Tibial artery (tissue), 4 donors: ENCODE data around the gene CASKIN2.
A peak's percentile ranks its signal among the peaks of the same experiment; 100 is the strongest.

Experiments
- DNase-seq, 2 donors: peaks; one replicate each; pipeline ENCODE4 v3.0.0-alpha.2; 2019
- H3K27ac ChIP-seq, 2 donors: fragments of 200-600 bp; sonication (generic) in 1 of 2; 1 replicate in 1 of 2; 2 replicates in 1 of 2; pipeline ENCODE4 v1.5.1; 2018 to 2019; ENCODE audit warnings: mild to moderate bottlenecking in 1 of 2
- H3K27me3 ChIP-seq, 2 donors: fragments of 200-600 bp; sonication (generic) in 1 of 2; one replicate each; pipeline versions ENCODE4 v1.5.1 to v1.6.0; 2016 to 2019
- H3K36me3 ChIP-seq, 3 donors: fragments of 200-600 bp; sonication (generic) in 2 of 3; one replicate each; pipeline ENCODE4 v1.5.1; 2016 to 2019; ENCODE audit warnings: mild to moderate bottlenecking in 2 of 3
- H3K4me1 ChIP-seq, 4 donors: fragments of 200-600 bp; sonication (generic) in 2 of 4; 1 replicate in 3 of 4; 2 replicates in 1 of 4; pipeline ENCODE4 v1.5.1; 2016 to 2019
- H3K4me3 ChIP-seq, 2 donors: fragments of 200-600 bp; sonication (generic) in 1 of 2; 1 replicate in 1 of 2; 2 replicates in 1 of 2; pipeline ENCODE4 v1.5.1; 2018 to 2019; ENCODE audit warnings: mild to moderate bottlenecking in 2 of 2
- H3K9me3 ChIP-seq, 3 donors: fragments of 200-600 bp; sonication (generic) in 1 of 3; one replicate each; pipeline ENCODE4 v1.5.1; 2016 to 2019
- intact Hi-C: fragments of 100-400 bp; cut with DNase I; formaldehyde crosslinking; loops from one replicate; pipeline ENCODE4 v1.15.0; 2023; ENCODE audit warnings: low total_unique reads
- TF ChIP-seq, protein P1 (sequence below), 2 experiments: fragments of 200-600 bp in 1 of 2; fragments of 450-650 bp in 1 of 2; IDR thresholded peaks; one replicate each; pipeline ENCODE4 v1.5.1; 2017 to 2019; ENCODE audit warnings: antibody characterized with exemption in 2 of 2, mild to moderate bottlenecking in 1 of 2, moderate library complexity in 1 of 2

Gene CASKIN2

DNA sequence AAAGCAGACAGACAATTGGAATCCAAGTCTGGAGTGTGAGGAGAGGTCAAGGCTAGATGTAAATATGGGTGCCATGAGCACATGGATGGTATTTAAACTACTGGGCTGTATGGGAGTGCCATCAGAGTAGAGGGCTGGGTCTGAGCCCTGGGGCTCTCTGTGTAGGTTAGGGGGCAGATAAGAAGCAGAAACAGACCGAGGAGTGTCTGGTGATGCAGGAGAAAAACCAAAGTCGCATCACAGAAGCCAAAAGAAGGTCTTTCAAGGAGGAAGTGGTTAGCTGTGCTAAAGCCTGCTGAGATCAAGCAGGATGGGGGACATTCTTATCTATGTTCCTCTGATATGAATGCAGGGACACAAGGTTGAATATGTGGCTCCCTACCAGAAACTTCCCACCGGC, 2.9 kb upstream of the CASKIN2 start:
- peaks cover 0 to 38% (median 18%) of the 10 kb centered on the region in 3 donors for H3K36me3 ChIP-seq
- H3K4me3 ChIP-seq = no peak overlapping the region
- no peaks in the 10 kb centered on the region for H3K27me3 ChIP-seq
- H3K27ac ChIP-seq = no peak overlapping the region
- intact Hi-C loops = loop anchor here (5.0 to 10.0 kb wide), 2 partner anchors 196 to 1217 kb away; partner anchors contain the start of genes MFSD11 and SRSF2
- peaks cover 0 to 30% (median 30%) of the 10 kb centered on the region in 4 donors for H3K4me1 ChIP-seq
- TF ChIP-seq, protein P1, sequence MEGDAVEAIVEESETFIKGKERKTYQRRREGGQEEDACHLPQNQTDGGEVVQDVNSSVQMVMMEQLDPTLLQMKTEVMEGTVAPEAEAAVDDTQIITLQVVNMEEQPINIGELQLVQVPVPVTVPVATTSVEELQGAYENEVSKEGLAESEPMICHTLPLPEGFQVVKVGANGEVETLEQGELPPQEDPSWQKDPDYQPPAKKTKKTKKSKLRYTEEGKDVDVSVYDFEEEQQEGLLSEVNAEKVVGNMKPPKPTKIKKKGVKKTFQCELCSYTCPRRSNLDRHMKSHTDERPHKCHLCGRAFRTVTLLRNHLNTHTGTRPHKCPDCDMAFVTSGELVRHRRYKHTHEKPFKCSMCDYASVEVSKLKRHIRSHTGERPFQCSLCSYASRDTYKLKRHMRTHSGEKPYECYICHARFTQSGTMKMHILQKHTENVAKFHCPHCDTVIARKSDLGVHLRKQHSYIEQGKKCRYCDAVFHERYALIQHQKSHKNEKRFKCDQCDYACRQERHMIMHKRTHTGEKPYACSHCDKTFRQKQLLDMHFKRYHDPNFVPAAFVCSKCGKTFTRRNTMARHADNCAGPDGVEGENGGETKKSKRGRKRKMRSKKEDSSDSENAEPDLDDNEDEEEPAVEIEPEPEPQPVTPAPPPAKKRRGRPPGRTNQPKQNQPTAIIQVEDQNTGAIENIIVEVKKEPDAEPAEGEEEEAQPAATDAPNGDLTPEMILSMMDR (IDR thresholded peaks at IDR 0.05) = no peak
- DNase-seq = no peak
- H3K9me3 ChIP-seq = no peaks in the 10 kb centered on the region

DNA sequence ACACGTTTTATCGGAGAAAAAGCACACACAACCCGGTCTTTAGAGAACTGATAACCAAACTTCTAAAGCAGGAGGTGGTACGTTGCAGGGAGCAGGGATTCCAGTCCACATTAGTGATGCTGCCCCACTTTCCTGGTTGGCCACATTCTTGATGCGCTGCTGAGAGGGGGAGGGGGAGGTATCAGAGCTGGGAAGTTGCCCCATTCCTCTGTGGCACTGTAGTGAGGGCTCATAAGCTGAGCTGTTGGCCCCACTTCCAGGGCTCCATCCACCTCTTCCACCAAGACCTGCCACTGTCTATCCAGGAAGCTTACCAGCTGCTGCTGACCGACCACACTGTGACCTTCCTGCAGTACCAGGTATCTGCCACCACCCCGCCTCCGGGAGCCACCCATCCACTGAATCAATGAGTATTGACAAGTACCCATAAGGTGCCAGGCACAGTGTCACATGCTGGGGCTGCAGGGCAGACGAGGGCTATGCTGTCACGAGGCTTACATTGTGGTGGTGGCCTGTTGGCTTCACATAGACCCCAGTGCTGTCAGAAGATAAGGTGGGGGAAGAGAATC, 2.0 kb upstream of the CASKIN2 start:
- H3K36me3 ChIP-seq = peaks cover 0 to 34% (median 17%) of the 10 kb centered on the region in 3 donors
- DNase-seq = no peak
- peak overlapping the region in 1 of 2 donors; percentile 71 for H3K27ac ChIP-seq
- peaks cover 0 to 39% (median 38%) of the 10 kb centered on the region in 4 donors for H3K4me1 ChIP-seq
- H3K4me3 ChIP-seq = peak overlapping the region; percentile 83 to 97
- TF ChIP-seq, protein P1 (IDR thresholded peaks at IDR 0.05) = no peak
- no peaks in the 10 kb centered on the region for H3K9me3 ChIP-seq
- intact Hi-C loops = loop anchor here (5.0 to 10.0 kb wide), 2 partner anchors 195 to 1217 kb away; partner anchors contain the start of genes MFSD11 and SRSF2
- no peaks in the 10 kb centered on the region for H3K27me3 ChIP-seq

DNA sequence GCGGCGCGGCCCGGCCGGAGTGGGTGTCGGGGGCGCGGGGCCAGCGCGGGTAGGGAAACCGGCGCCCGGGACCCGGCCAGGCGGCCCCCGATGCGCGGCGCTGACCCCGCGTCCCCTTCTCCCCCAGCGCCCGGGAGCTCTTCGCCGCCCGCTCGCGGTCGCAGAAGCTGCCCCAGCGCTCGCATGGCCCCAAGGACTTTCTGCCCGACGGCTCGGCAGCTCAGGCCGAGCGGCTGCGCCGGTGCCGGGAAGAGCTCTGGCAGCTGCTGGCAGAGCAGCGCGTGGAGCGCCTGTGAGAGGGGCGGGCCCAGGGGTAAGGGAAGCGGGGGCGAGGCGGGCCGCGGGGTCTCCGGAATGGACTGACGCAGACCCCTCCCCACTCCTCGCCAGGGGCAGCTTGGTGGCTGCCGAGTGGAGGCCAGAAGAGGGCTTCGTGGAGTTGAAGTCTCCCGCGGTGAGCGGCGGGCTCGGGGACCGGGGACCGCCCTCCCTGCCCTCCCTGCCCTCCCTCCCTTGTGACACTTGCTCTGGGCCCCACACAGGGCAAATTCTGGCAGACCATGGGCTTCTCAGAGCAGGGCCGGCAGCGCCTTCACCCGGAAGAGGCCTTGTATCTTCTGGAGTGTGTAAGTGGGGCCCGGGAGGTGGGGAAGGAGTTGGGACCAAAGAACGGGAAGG, 1.4 kb upstream of the CASKIN2 start:
- Histone ChIP-seq H3K4me3 (peak overlapping the region; percentile 83 to 97), H3K27me3 (no peaks in the 10 kb centered on the region), H3K4me1 (peaks cover 0 to 45% (median 44%) of the 10 kb centered on the region in 4 donors), H3K9me3 (no peaks in the 10 kb centered on the region), H3K27ac (peak overlapping the region; percentile 71 to 93), H3K36me3 (peaks cover 0 to 28% (median 11%) of the 10 kb centered on the region in 3 donors)
- TF ChIP-seq, protein P1 (IDR thresholded peaks at IDR 0.05) = no peak
- no peak for DNase-seq
- intact Hi-C loops = loop anchor here (5.0 to 10.0 kb wide), 2 partner anchors 194 to 1218 kb away; partner anchors contain the start of genes MFSD11 and SRSF2

DNA sequence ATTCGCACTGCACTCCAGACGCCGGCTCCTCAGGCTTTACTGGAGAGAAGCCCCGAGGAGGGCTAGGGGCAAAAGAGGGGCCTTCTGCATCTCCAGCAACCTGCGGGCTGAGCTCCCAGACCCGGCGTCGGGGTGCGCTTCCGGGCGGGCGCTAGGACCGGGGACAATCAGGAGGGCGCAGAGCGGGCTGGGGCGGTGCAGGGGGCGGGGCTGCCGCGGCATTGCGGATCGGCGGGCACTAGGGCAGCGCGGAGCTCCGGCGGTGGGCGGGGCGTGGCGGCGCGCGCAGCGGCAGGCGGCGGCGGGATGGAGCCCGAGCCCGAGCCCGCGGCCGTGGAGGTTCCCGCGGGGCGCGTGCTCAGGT, 900 bp upstream of the CASKIN2 start, which contains the start of gene TSEN54:
TSS of gene TSEN54 (plus strand) at position 274 of the 364 bp plus-strand sequence. CDS start at position 307, 33 bp downstream.
- H3K4me1 ChIP-seq = peaks cover 0 to 50% (median 50%) of the 10 kb centered on the region in 4 donors
- intact Hi-C loops = loop anchor here (5.0 to 10.0 kb wide), 2 partner anchors 194 to 1219 kb away; partner anchors contain the start of genes MFSD11 and SRSF2
- TF ChIP-seq, protein P1 (IDR thresholded peaks at IDR 0.05) = no peak
- no peaks in the 10 kb centered on the region for H3K9me3 ChIP-seq
- H3K36me3 ChIP-seq = peaks cover 0 to 22% (median 6%) of the 10 kb centered on the region in 3 donors
- H3K4me3 ChIP-seq = peak within 1 kb of the TSS; percentile 83 to 97
- H3K27ac ChIP-seq = peak within 1 kb of the TSS; percentile 87 to 93
- no peaks in the 10 kb centered on the region for H3K27me3 ChIP-seq
- peak; percentile 92 to 97 for DNase-seq

DNA sequence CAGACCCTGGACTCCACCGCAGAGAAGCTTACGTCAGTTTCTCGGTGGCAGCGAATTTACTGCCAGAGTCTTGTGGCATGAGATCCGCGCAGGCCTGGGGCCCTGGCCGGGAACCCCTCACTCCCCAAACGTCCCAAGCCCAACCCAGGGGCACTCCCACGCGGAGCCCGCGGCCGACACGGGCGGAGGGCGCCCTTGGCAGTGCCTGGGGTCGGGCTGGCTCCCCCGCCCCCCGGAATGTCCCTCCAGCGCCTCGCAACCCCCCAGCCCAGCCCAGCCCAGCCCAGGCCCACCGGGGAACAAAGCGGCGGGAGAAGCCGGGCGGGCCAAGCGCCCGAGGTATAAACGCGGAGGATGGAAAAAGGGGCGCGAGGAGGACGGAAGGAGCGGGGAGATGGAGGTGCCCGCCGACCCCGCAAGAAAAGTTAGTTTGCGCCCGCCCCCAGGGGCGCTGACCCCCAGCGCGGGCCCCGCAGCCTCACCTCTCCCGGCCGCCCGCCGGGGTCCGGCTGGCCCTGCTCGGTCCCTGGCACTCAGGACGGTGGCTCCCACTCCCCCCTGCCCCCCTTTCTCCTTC, 330 bp downstream of the CASKIN2 start:
- DNase-seq = no peak
- H3K27me3 ChIP-seq = no peaks in the 10 kb centered on the region
- H3K36me3 ChIP-seq = peaks cover 0 to 23% (median 6%) of the 10 kb centered on the region in 3 donors
- intact Hi-C loops = loop anchor here (2.0 to 10.0 kb wide), 3 partner anchors 88 to 1220 kb away; partner anchors contain the start of genes MFSD11 and SRSF2
- H3K4me3 ChIP-seq = peak overlapping the region; percentile 83 to 97
- peaks cover 0 to 62% (median 56%) of the 10 kb centered on the region in 4 donors for H3K4me1 ChIP-seq
- H3K27ac ChIP-seq = peak overlapping the region; percentile 87 to 93
- TF ChIP-seq, protein P1 (IDR thresholded peaks at IDR 0.05) = no peak
- no peaks in the 10 kb centered on the region for H3K9me3 ChIP-seq
